Neural cell (in vitro differentiated cells): ENCODE measurements around the gene PSORS1C2. TPM values are rescaled to one million over a fixed set of nuclear protein-coding genes. Genes with fewer than 3 reads are reported as not detected.

Experiments used
- H2AFZ ChIP-seq: fragments of 200-600, 300-800 bp; sonication (generic), shearing (Covaris generic); 2 replicates; pipeline ENCODE4 v1.6.0; 2014; ENCODE audit warnings: low read depth, mild to moderate bottlenecking, antibody characterized with exemption, low read length, moderate library complexity
- H3F3A ChIP-seq: fragments of 200-600 bp; shearing (Covaris generic); 2 replicates; pipeline ENCODE4 v1.6.1; 2016; ENCODE audit warnings: mild to moderate bottlenecking, moderate library complexity, mixed read lengths, antibody characterized with exemption, low read length; ENCODE audit not compliant: insufficient read depth, poor library complexity, severe bottlenecking
- H3K27ac ChIP-seq: fragments of 200-600, 300-800 bp; sonication (generic), shearing (Covaris generic); 2 replicates; pipeline ENCODE4 v1.5.1; 2014; ENCODE audit warnings: mild to moderate bottlenecking, low read length, moderate library complexity
- H3K27me3 ChIP-seq: fragments of 300-800, 200-600 bp; sonication (generic), shearing (Covaris generic); 2 replicates; pipeline ENCODE4 v1.6.0; 2014; ENCODE audit warnings: mild to moderate bottlenecking, low read depth, low read length, moderate library complexity; ENCODE audit not compliant: insufficient read depth
- H3K36me3 ChIP-seq: fragments of 300-800, 200-600 bp; sonication (generic), shearing (Covaris generic); 2 replicates; pipeline ENCODE4 v1.5.1; 2014; ENCODE audit warnings: mild to moderate bottlenecking, antibody characterized with exemption, low read length, moderate library complexity; ENCODE audit not compliant: insufficient read depth
- H3K4me2 ChIP-seq: fragments of 300-800, 200-600 bp; sonication (generic), shearing (Covaris generic); 2 replicates; pipeline ENCODE4 v1.6.0; 2014; ENCODE audit warnings: mild to moderate bottlenecking, low read length
- H3K4me3 ChIP-seq: fragments of 300-800, 200-600 bp; sonication (generic), shearing (Covaris generic); 2 replicates; pipeline ENCODE4 v1.5.1; 2014; ENCODE audit warnings: mild to moderate bottlenecking, low read length, moderate library complexity
- H3K79me2 ChIP-seq: fragments of 200-600 bp; shearing (Covaris generic); replicated peaks from 2 replicates; pipeline ENCODE4 v1.6.0; 2014; ENCODE audit warnings: mild to moderate bottlenecking, low read length, moderate library complexity; ENCODE audit not compliant: insufficient read depth
- H3K9ac ChIP-seq: fragments of 300-800, 200-600 bp; sonication (generic), shearing (Covaris generic); 2 replicates; pipeline ENCODE4 v1.6.1; 2016; ENCODE audit warnings: mild to moderate bottlenecking, low read length, mixed read lengths
- H3K9me2 ChIP-seq: fragments of 200-600 bp; shearing (Covaris generic); 2 replicates; pipeline ENCODE4 v1.6.1; 2016; ENCODE audit warnings: mild to moderate bottlenecking, low read length, mixed read lengths; ENCODE audit not compliant: insufficient read depth
- H3K9me3 ChIP-seq: fragments of 200-600, 300-800 bp; sonication (generic), shearing (Covaris generic); 2 replicates; pipeline ENCODE4 v1.6.1; 2016; ENCODE audit warnings: mild to moderate bottlenecking, mixed run types, low read length, moderate library complexity, mixed read lengths
- H4K20me1 ChIP-seq: fragments of 200-600 bp; shearing (Covaris generic); 2 replicates; pipeline ENCODE4 v1.6.1; 2016; ENCODE audit warnings: mild to moderate bottlenecking, mixed run types; ENCODE audit not compliant: insufficient read depth
- CTCF ChIP-seq: fragments of 450-650 bp; IDR thresholded peaks from 2 replicates; pipeline ENCODE4 v1.5.1; 2014; ENCODE audit warnings: antibody characterized with exemption, mild to moderate bottlenecking, moderate library complexity; ENCODE audit not compliant: poor library complexity, severe bottlenecking
- EP300 ChIP-seq: fragments of 450-650 bp; conservative IDR thresholded peaks from 2 replicates; pipeline ENCODE4 v1.6.1; 2014; ENCODE audit warnings: antibody characterized with exemption, mild to moderate bottlenecking, moderate library complexity; ENCODE audit not compliant: poor library complexity, severe bottlenecking
- EZH2 ChIP-seq: fragments of 200-600, 300-800 bp; shearing (Covaris generic), sonication (generic); IDR thresholded peaks from 2 replicates; pipeline ENCODE4 v1.6.1; 2014; ENCODE audit warnings: antibody characterized with exemption, low read length, borderline replicate concordance, mild to moderate bottlenecking; ENCODE audit not compliant: insufficient read depth, poor library complexity, severe bottlenecking
- MXI1 ChIP-seq: fragments of 450-650 bp; conservative IDR thresholded peaks from 2 replicates; pipeline ENCODE4 v1.6.1; 2014; ENCODE audit warnings: antibody characterized with exemption, mild to moderate bottlenecking; ENCODE audit not compliant: poor library complexity, severe bottlenecking
- POLR2AphosphoS5 ChIP-seq: IDR thresholded peaks from 2 replicates; pipeline ENCODE4 v1.6.1; 2012
- RAD21 ChIP-seq: fragments of 450-650 bp; conservative IDR thresholded peaks from 2 replicates; pipeline ENCODE4 v1.6.1; 2014; ENCODE audit warnings: antibody characterized with exemption, mild to moderate bottlenecking, moderate library complexity
- REST ChIP-seq: IDR thresholded peaks from 2 replicates; pipeline ENCODE4 v1.6.1; 2012; ENCODE audit warnings: borderline replicate concordance
- SMC3 ChIP-seq: fragments of 450-650 bp; conservative IDR thresholded peaks from 2 replicates; pipeline ENCODE4 v1.6.1; 2014; ENCODE audit warnings: antibody characterized with exemption, mild to moderate bottlenecking, moderate library complexity; ENCODE audit not compliant: poor library complexity
- TAF1 ChIP-seq: IDR thresholded peaks from 2 replicates; pipeline ENCODE4 v1.6.1; 2012; ENCODE audit warnings: low read depth
- polyA minus RNA-seq: library from RNA; depleted of rRNA, polyadenylated mRNA; stranded (reverse); fragments of >200 nt; gene quantifications from 2 replicates; pipeline ENCODE4 v1.2.3, GENCODE V29; 2014
- polyA plus RNA-seq: library from polyadenylated mRNA; depleted of rRNA; stranded (reverse); fragments of >200 nt; gene quantifications from 2 replicates; pipeline ENCODE4 v1.2.3, GENCODE V29; 2014

PSORS1C2 gene
- polyA plus RNA-seq (not detected in 2 replicates), polyA minus RNA-seq (not detected in 2 replicates)

GRCh38 chr6:31138982-31139381 is at the start of gene PSORS1C2:
TSS of gene PSORS1C2 (minus strand) at chr6:31139066. CDS start at chr6:31139026, 40 bp downstream.
- Histone ChIP-seq H3K9me3 (no peaks in the 10 kb centered on the region), H3K27me3 (no peaks in the 10 kb centered on the region), H3K4me3 (no peak within 1 kb of the TSS), H3K9ac (no peak within 1 kb of the TSS), H3K9me2 (no peaks in the 10 kb centered on the region), H3K4me2 (no peak within 1 kb of the TSS), H3K27ac (no peak within 1 kb of the TSS), H3F3A (no peaks in the 10 kb centered on the region), H4K20me1 (no peaks in the 10 kb centered on the region), H3K36me3 (no peaks in the 10 kb centered on the region), H2AFZ (no peak within 1 kb of the TSS), H3K79me2 (no peaks in the 10 kb centered on the region)
- TF ChIP-seq EZH2 (no peak), MXI1 (no peak), POLR2AphosphoS5 (no peak), SMC3 (no peak), TAF1 (no peak), REST (no peak), EP300 (no peak), RAD21 (no peak), CTCF (no peak)

GRCh38 chr6:31187780-31188194 is 48.9 kb upstream of the PSORS1C2 start:
- Histone ChIP-seq H2AFZ (no peak overlapping the region), H3F3A (no peaks in the 10 kb centered on the region), H3K9me2 (no peaks in the 10 kb centered on the region), H4K20me1 (no peaks in the 10 kb centered on the region), H3K9me3 (no peaks in the 10 kb centered on the region), H3K9ac (no peak overlapping the region), H3K36me3 (no peaks in the 10 kb centered on the region), H3K4me3 (no peak overlapping the region), H3K79me2 (no peaks in the 10 kb centered on the region), H3K4me2 (no peak overlapping the region), H3K27ac (no peak overlapping the region), H3K27me3 (no peaks in the 10 kb centered on the region)
- no peak for TF ChIP-seq REST
- no peak for TF ChIP-seq MXI1
- no peak for TF ChIP-seq EP300
- no peak for TF ChIP-seq SMC3
- TF ChIP-seq EZH2, result no peak
- TF ChIP-seq POLR2AphosphoS5, result no peak
- no peak for TF ChIP-seq TAF1
- no peak for TF ChIP-seq RAD21
- no peak for TF ChIP-seq CTCF
